Esophagus muscularis mucosa (tissue), 4 donors: ENCODE results near the gene ASS1. TPM values are rescaled to one million over a fixed set of nuclear protein-coding genes. Genes with fewer than 3 reads are reported as not detected.

Experiments used
- DNase-seq: peaks from one replicate; pipeline ENCODE4 v3.0.0-alpha.2; 2017; ENCODE audit errors: extremely low spot score
- H3K27ac ChIP-seq, 4 donors: fragments of 200-600 bp; sonication (generic); replicated peaks in 1 of 4; 1 replicate in 3 of 4; 2 replicates in 1 of 4; pipeline ENCODE4 v1.5.1; 2016 to 2019; ENCODE audit warnings: mild to moderate bottlenecking in 1 of 4
- H3K27me3 ChIP-seq, 4 donors: fragments of 200-600 bp; sonication (generic); one replicate each; pipeline versions ENCODE4 v1.5.1 to v1.6.0; 2016 to 2019
- H3K36me3 ChIP-seq, 4 donors: fragments of 200-600 bp; sonication (generic); one replicate each; pipeline ENCODE4 v1.5.1; 2016 to 2019
- H3K4me1 ChIP-seq, 4 donors: fragments of 200-600 bp; sonication (generic); one replicate each; pipeline ENCODE4 v1.5.1; 2016 to 2019
- H3K4me3 ChIP-seq, 4 donors: fragments of 200-600 bp; sonication (generic); 1 replicate in 2 of 4; 2 replicates in 2 of 4; pipeline ENCODE4 v1.5.1; 2016 to 2019; ENCODE audit warnings: mild to moderate bottlenecking in 4 of 4, moderate library complexity in 1 of 4
- H3K9me3 ChIP-seq, 4 donors: fragments of 200-600 bp; sonication (generic); 1 replicate in 3 of 4; 2 replicates in 1 of 4; pipeline ENCODE4 v1.5.1; 2016 to 2019
- CTCF ChIP-seq, 3 experiments: fragments of 200-600 bp in 2 of 3; fragments of 450-650 bp in 1 of 3; sonication (generic) in 2 of 3; IDR thresholded peaks; one replicate each; pipeline ENCODE4 v1.5.1; 2017 to 2019; ENCODE audit warnings: antibody characterized with exemption in 3 of 3, mild to moderate bottlenecking in 2 of 3, moderate library complexity in 1 of 3
- EP300 ChIP-seq: sonication (generic); formaldehyde crosslinking; IDR thresholded peaks from one replicate; pipeline ENCODE4 v1.6.1; 2017; ENCODE audit warnings: antibody characterized with exemption
- POLR2A ChIP-seq: fragments of 450-650 bp; IDR thresholded peaks from one replicate; pipeline ENCODE4 v1.6.1; 2017; ENCODE audit warnings: antibody characterized with exemption, moderate library complexity, mild to moderate bottlenecking, low read depth
- POLR2AphosphoS5 ChIP-seq, 2 donors: sonication (generic); formaldehyde crosslinking; IDR thresholded peaks; one replicate each; pipeline ENCODE4 v1.6.1; 2017; ENCODE audit warnings: antibody characterized with exemption in 2 of 2
- WGBS: methylation state at CpG from one replicate; pipeline ENCODE4 v1.1.5; 2018; 5-methylcytosine and 5-hydroxymethylcytosine counted together
- intact Hi-C: fragments of 100-400 bp; cut with DNase I; formaldehyde crosslinking; loops from one replicate; pipeline ENCODE4 v1.15.1; 2023
- total RNA-seq, 4 donors: library from RNA; depleted of rRNA; stranded (reverse); fragments of >200 nt; gene quantifications; one replicate each; pipeline versions ENCODE4 v1.1.0 to v1.2.1, GENCODE V29; 2016

The ASS1 gene
- total RNA-seq, 4 donors from 2014 or later: 67.7 to 113 (median 97.1) TPM

- intact Hi-C loops: no loop called here
- WGBS: 86% methylated on average over 9 of the region's 11 CpGs
- DNase-seq: no peak
- no peaks in the 10 kb centered on the region for H3K9me3 ChIP-seq
- no peaks in the 10 kb centered on the region for H3K27me3 ChIP-seq
- no peak overlapping the region for H3K4me3 ChIP-seq
- no peak overlapping the region for H3K27ac ChIP-seq
- peaks cover 0 to 12% (median 8%) of the 10 kb centered on the region in 4 donors for H3K4me1 ChIP-seq
- H3K36me3 ChIP-seq: peaks cover 0 to 22% (median 8%) of the 10 kb centered on the region in 4 donors
- no peak for TF ChIP-seq CTCF (IDR thresholded peaks at IDR 0.05)
- TF ChIP-seq EP300: no peak
- TF ChIP-seq POLR2AphosphoS5 (IDR thresholded peaks at IDR 0.05): no peak
- no peak for TF ChIP-seq POLR2A
These were observed 29.6 kb upstream of the ASS1 start for GRCh38 chr9:130414910-130415746.

- 81% methylated on average over 5 of the region's 5 CpGs for WGBS
- TF ChIP-seq CTCF (IDR thresholded peaks at IDR 0.05): no peak
These were observed 27.2 kb upstream of the ASS1 start for GRCh38 chr9:130417602-130418001.

GRCh38 chr9:130418776-130419175 lies 26.0 kb upstream of the ASS1 start:
- no peaks in the 10 kb centered on the region for H3K27me3 ChIP-seq
- DNase-seq: no peak
- no peak overlapping the region for H3K27ac ChIP-seq
- no peaks in the 10 kb centered on the region for H3K9me3 ChIP-seq
- no peak for TF ChIP-seq CTCF (IDR thresholded peaks at IDR 0.05)
- no peak for TF ChIP-seq POLR2AphosphoS5 (IDR thresholded peaks at IDR 0.05)
- no peak for TF ChIP-seq POLR2A
- no peak for TF ChIP-seq EP300
- H3K4me3 ChIP-seq: no peak overlapping the region
- intact Hi-C loops: no loop called here
- peaks cover 0 to 27% (median 9%) of the 10 kb centered on the region in 4 donors for H3K36me3 ChIP-seq
- H3K4me1 ChIP-seq: peaks cover 0 to 10% (median 8%) of the 10 kb centered on the region in 4 donors
- 95% methylated on average over 17 of the region's 18 CpGs for WGBS

More at GRCh38 chr9:130417602-130418001, 27.2 kb upstream of the ASS1 start:
- intact Hi-C loops: no loop called here
- Histone ChIP-seq H3K27ac (no peak overlapping the region), H3K4me1 (no peaks in the 10 kb centered on the region), H3K4me3 (no peak overlapping the region), H3K27me3 (no peaks in the 10 kb centered on the region), H3K9me3 (no peaks in the 10 kb centered on the region), H3K36me3 (peaks cover 0 to 22% (median 10%) of the 10 kb centered on the region in 4 donors)
- DNase-seq: no peak

- Histone ChIP-seq H3K9me3 (no peaks in the 10 kb centered on the region), H3K27ac (no peak overlapping the region), H3K36me3 (peaks cover 0 to 27% (median 6%) of the 10 kb centered on the region in 4 donors), H3K27me3 (no peaks in the 10 kb centered on the region), H3K4me3 (no peak overlapping the region), H3K4me1 (peaks cover 0 to 10% (median 8%) of the 10 kb centered on the region in 4 donors)
- TF ChIP-seq POLR2AphosphoS5 (IDR thresholded peaks at IDR 0.05) (no peak), EP300 (no peak), POLR2A (no peak), CTCF (IDR thresholded peaks at IDR 0.05) (no peak)
- DNase-seq: no peak
- intact Hi-C loops: no loop called here
- 98% methylated on average over 8 of the region's 8 CpGs for WGBS
These were observed 25.2 kb upstream of the ASS1 start for GRCh38 chr9:130419521-130420035.
